NCI-H774 (cell line): Measurements from ENCODE around the gene MEGF9.
A peak's percentile ranks its signal among the peaks of the same experiment; 100 is the strongest.

Source experiments
- DNase-seq: peaks from one replicate; lab custom pipeline; 2025; lab: John Stamatoyannopoulos, UW

Gene MEGF9

DNA sequence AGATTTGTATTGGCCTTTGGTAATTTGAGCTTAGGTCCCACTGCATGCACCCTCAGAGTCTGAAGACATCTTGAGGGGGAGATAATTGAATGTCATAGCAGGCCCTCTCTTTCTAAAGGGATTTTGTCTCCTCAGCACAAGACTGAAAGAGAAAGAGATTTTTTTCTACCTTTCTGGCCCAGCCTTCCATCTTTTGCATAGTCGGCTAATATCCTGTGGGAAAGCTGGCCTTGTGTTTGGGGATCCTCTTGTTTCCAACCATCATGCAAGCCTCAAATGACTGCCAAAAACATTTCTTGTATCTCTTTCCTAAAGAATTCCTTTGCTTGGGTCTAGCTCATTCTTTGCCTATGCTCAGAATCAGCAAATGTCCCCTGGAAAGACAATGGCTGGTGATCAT, 92.3 kb downstream of the MEGF9 start:
- no peak for DNase-seq

DNA sequence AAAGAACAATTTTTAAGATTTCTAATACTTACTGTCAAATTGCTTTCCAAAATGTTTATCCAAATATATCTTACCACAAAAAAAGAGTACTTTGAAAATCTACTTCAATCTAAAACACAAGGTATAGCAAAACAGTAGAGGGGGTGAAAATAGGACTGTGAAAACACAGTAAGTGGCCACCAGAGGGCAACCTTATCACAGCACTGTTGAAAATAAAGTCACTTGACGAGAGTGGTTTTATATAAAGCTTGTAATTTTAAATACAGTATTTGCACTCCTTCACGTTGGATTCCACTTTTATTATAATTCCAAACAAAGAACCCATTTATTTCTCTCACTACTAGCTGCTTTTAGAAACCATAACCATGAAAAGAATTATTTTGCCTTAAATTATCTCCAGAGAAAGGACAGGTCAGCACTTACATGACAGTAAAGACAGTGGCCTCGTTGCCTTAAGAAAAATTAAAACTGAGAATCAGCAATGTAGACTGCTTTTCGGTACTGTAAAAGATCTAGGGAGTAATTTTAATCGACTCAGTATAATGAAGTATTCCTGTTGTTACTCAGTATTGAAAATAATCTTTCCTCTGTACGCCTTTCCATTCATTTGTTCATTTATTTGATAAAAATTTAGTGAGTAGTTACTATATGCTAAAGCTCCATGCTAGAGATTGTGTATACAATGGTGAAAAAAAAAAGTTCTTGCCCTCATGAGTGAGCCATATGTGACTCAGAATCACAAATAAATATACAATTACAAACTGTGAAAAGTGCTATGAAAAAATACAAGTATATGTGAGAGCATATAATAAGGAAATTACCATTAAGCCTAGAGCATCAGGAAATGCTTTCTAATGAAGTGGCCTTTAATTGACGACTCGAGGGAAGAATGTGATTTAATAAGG, 94.3 kb downstream of the MEGF9 start:
- peak; percentile 63 for DNase-seq

DNA sequence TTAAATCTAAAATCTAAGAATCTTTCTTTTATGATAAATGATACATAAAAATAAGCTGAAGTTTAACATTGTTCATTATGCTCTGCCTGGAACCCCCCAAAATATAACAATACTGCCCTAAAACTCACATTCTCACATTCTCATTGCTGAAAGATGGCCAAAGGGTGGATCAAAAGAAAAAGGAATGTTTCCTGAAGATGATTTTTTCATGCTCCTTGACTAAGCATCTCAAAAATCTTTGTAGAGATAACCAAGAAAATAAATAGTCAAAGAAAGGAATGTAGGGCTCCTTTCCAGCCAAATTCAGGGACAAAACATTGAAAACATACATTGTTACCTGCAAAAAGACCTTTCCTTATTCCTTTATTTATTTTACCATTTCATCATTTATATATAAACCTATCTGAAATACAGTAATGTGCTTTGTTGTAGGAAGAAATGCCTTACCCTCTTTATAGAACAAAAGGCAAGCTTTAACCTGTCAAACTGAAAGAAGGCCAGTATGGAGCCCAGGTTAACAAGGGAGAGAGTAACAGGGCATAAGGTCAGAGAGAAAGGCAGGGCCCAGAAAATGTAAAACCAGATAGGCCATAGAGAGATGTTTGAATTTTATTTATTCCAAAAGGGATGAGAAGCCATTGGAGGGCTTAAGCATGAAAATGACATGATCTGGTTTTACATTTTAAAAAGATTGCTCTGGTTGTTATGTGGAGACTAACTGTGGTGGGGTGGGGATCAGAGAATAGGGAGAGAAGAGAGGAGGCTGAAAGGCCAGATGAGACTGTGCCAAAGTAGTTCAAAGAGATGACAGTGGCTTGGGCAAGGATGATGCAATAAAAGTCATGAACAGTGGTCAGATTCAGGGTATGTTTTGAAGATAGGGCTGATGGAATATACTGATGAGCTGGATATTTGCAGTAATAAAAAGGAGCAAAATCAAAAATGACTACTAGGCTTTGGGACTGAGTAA, 97.0 kb downstream of the MEGF9 start:
- no peak for DNase-seq

DNA sequence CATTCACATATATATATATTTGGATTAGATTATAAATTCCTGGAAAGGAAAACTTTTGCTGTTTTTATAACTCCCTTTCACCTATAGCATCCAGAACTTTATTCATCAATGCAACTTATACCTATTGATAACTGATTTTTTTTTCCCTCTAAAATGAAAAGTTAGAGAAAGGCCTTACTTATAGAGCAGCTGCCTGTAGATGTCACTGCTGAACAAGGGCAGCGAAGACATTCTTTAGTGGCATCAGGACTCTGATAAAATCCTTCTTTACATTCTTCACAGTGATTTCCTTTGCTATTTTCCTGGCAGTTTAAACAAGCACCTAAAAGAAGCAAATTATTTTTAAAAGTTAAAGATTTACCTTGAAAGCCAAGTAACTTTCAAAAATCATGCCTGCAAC, 102.1 kb downstream of the MEGF9 start:
- DNase-seq = no peak

DNA sequence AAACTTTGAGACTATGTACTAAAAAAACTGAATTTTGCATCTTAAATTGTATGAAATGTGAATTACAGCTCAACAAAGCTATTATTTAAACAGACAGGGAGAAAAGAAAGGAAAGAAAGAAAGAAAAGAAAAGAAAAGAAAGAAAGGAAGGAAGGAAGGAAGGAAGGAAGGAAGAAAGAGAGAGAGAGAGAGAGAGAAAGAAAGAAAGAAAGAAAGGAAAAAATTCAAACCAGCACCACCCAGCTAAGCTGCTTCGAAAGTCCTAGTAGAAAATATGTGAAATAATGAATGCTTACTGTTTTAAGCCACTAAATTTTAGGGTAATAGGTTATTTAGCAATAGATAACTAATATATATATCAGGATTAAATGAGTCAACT, 102.6 kb downstream of the MEGF9 start:
- no peak for DNase-seq

DNA sequence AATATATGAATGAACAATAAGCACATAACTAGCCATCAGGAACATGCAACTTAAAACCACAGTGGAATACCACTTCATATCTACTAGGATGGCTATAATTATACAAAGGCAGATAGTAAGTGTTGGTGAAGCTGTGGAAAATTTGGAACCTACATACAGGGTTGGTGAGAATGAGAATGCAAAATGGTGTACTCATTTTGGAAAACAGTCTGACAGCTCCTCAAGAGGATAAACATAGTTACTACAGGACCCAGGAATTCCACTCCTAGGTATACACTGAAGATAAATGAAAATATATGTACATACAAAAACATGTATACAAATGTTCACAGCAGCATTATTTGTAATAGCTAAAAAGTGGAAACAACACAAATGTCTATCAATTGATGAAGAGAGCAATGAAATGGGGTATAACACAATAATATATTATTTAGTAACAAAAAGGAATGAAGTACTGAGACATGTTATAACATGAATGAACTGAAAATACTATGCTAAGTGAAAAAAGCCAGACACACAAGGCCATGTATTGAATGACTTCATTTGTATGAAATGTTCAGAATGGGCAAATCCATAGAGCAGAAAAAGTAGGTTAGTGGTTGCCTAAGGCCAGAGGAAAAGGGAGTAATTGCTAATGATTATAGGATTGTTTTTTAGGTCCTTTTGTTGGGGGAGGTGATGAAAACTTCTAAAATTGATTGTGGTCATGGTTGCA, 103.1 kb downstream of the MEGF9 start:
- DNase-seq = no peak

DNA sequence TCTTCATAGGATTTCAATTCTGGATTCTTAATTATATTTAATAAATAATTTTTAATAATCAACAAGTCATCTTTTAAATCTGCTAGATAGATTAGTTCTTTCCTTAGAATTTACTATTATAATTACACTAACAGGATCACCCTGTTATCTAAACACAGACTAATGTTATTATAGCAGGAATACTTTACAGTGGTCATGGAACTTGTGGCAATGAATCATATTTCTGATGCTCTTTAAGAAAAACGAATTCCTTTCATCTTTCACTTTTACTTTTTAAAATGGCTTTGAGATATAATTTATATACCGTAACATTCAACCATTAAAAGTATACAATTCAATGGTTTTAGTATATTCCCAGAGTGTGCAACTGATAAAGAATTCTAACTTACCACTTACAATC, 104.6 kb downstream of the MEGF9 start:
- DNase-seq = no peak

DNA sequence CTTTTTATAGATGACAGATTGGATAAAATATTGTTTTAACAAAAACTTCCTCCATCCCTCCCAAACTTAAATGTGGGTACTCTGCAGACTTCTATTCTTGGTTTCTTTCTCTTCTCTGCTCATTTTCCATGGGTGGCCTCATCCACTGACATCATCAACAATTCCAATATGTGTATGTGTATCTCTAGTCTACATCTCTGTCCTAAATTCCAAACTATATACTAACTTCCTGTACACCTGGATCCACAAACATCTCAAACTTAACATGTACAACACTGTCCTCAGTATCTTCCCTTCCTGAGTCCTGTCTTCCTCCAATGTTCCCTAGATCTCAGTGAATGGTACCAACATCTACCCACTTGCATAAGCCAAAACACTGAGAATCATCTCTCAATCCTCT, 105.8 kb downstream of the MEGF9 start:
- DNase-seq = no peak

DNA sequence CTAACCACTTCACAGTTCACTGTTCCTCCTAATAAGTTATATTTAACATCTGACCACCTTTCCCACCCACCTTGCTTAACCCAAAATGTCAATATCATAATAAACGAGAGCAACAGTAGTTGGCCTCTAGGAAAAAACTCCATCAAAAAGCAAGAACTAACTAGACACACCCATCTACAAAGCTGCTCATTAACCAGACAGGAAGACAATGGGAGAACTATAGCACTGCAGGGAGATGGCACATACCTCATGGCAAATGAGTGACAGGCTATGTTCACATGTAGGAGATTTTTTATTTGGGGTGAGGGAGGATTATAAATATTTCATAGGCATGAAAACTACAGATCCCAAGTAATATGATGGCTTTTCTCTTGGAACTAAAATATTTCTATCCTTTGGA, 110.7 kb downstream of the MEGF9 start:
- no peak for DNase-seq

DNA sequence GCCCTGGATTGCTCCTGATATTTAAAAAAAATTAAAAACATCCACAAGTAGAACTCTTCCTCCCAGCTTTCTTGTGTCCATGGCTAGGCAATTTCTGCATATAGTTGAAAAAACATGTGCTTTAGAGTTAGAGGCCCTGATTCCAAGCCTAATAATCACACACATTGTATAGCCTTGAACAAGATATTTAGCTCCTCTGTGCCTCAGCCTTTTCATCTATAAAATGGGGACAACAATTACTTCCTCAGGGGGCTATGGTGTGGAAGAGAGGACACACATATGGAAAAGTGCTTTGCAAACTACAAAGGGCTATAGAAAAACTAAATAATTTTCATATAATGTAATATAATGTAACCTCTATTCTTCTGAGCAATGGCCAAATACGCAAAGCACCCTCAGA, 111.3 kb downstream of the MEGF9 start:
- no peak for DNase-seq

DNA sequence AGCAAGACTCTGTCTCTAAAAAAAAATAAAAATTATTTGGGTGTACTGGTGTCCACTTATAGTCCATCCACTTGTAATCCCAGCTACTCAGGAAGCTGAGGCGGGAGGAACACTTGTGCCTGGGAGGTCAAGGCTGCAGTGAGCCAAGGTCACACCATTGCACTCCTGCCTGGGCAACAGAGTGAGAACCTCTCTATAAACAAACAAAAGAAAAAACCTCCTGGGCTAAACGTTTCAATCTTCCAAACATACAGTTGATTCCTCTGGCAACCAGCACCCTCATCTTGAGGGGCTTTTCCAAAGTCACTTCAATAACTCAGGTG, 120.4 kb downstream of the MEGF9 start:
- no peak for DNase-seq

DNA sequence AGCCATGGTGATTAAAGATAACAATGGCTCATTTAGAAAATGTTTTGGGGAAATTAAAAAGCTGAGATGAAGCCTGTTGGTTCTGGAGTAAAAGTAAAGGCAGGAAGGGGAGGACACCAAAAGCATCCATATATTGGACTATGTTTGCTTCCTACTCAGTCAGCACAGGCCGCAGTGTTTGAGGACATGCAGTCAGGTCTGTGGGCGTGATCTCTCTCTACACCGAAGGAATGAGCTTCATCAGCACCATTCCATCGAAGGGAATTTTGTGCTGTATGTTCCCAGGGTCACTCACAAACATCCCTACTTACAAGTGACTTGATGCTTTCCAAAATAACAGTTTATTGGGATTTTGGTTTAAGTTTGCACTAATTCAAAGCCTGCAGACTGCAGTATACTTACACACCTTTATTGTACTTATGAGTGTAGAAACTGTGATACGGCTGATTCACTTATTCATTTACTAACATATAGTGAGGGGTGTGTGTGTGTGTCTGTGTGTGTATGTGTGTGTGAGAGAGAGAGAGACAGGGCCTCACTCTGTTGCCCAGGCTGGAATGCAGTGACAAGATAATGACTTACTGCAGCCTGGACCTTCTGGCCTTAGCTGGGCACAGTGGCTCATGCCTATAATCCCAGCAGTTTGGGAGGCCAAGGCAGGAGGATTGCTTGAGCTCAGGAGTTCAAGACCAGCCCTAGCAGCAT, 120.9 kb downstream of the MEGF9 start:
- DNase-seq = no peak

DNA sequence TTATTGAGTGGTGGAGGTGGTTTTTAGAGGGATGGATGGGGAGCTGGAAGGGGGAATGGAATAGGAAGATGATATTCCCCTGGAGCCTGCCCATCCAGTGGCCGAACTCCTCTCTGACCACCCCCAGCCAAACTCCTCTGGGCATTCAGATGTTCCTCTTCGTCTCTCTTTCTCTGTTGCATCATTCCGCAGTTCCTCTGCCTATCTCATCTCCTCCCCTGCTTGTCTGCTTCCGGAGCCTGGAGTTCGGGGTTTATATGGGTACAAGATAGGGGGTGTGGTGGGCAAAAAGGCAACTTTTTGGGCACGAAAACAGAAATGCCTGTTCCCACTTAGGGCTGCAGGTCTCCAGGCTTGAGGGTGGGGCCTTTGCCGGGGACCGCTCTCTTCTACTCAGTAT, 122.1 kb downstream of the MEGF9 start:
- no peak for DNase-seq

DNA sequence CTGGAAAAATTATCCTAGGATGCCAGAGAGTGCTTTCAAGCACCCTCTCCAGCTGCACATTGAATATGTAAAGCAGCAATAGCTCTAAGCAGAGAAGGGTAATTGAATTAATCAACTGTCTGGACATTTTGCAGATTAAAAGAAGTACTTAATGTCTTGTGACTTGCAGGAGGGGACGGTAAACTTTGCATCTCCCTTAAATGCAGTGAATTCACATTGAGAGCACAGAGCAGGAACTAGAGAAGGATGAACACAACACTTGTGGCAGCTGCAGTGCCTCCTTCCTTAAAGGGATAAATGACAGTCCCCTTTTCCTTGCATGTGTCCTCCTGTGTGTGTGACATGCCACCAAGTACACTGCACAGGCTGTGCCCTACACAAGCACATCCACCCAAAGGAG, 126.9 kb downstream of the MEGF9 start:
- no peak for DNase-seq

DNA sequence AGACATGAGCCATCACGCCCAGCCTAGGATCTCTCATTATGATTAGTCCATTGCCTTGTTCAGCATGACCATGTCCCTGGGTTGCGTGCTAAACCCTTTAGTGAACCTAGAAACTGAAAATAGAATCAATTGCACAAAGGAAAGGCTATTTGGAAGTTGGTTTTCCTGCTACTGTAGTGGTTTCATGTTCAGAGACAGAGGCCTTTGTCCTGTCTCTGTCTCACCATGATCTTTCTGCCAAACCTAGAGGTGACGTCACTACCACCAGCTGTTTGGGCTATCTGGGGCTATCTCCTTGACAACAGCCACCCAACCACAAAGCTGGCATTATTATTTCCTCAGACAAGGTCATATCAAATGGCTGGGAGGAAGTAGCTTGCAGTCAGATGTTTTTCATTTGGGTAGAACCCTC, 130.3 kb downstream of the MEGF9 start:
- DNase-seq = peak; percentile 91

DNA sequence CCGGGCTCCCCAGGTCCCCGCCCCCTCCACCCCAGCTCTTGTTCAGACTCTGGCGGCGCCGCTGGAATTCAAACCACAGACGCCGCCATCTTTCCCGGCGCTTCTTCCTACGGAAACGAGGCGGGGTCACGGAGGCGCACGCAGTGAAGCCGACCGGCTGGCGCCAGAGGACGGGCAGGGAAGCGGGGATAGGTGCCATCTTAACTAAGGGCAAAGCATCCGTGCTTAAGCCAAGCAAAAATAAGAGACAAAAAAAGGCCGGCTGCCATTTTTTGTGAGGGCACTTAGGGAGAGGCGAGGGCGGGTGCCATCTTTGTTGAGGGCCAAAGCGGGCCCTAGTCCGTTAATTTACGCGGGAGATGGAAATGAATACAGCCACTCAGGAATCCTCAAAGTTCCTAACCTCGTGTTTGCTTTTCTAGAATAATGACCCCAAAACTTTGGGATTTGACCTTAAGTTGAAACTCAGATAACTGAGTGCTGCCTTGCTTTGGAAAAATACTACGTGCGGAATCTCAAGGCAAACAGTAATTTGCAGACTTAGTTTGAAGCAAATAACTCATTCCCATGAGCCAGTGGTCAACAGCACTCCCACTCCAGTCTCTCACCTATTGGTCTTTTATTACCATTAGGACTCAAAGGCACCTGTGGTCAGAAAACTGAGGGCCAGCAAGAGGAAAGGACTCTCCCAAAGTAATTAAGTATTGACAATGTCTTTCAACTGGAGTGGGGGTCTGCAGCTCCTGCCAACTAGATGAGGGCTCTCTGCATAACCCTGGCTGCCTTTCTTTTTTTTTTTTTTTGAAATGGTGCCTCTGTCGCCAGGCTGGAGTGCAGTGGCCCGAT, 134.0 kb downstream of the MEGF9 start, which contains the start of gene CDK5RAP2:
Gene CDK5RAP2 (minus strand): TSS at position 117 of the 846 bp plus-strand sequence. CDS start 189 bp downstream, outside the sequence.
- peak; percentile 99 for DNase-seq

DNA sequence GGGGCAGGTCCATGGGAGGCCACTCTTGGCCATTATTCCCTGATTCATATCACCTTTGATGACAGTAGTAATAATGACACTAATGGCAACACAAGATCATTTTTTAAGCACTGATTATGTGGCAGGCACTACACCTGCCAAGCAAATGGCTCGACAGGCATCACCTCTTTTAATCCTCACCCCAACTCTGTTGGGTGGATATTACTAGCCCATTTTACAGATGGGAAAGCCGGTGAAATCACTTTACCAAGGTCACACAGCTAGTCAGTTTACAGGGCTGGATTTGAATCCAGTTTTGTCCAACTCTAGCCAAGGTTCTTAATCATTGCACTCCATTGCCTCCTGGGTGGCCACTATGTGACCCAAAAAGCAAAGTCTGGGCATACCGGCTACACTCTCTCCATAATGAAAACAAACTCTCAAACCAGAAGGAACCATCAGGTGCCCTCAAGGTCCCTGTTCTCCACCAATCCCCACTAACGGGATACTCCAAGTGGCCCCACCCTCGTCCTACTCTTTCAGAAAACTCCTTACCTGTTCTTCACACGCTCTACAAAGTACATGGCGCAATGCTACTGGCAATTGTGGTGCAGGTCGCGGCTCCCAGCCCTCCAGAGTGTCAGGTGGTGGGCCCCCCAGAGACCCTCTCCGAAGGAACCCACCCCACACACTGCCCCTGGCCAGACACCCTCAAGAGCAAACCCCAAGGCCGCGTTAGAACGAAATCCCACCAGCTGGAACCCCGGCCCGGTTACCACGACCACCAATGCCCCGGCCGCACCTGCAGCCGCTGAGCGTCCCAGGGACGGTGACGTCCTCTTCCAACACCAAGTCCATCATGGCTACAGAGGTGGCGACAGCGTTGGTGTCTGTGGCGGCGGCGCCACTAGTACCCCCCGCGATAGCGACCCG, 134.9 kb downstream of the MEGF9 start:
- peak; percentile 22 for DNase-seq

DNA sequence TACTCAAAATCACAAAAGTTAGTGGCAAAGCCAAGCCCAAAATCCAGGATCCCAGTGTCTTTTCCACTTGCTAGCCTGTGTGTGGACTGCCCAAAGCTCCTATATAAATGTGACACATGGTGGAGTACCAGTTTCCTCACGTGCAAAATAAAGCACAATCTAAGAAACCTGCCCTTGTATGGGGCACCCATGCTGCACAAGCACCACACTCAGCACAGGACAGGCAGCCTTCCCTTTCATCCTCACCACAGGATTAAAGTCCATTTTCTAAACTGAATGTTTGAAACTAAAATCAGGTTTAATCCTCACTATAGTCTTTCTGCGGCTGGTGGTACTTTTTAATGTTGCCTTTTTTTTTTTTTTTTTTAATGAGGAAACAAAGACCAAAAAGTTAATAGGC, 139.8 kb downstream of the MEGF9 start:
- DNase-seq = no peak

DNA sequence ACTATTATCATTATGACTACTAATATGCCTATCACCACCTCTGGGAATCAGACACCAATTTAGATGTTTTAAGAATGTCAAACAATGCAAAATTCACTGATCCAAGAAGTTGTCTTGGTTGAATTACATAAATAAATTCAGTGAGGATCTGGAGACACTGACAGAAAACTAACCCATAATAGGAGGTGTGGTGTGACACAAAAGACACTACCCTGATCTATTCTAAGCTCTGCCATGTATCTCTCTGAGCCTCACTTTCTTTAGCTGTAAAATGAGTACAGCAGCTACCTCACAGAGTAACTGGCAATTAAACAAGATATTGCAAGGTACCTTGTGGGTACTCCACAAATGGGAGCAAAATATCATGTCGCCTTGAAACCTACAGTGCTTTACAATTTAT, 141.8 kb downstream of the MEGF9 start:
- DNase-seq = no peak
